ENCODE data around the gene PRKG1. TPM values are rescaled to one million over a fixed set of nuclear protein-coding genes. Genes with fewer than 3 reads are reported as not detected.

PRKG1 gene
- total RNA-seq, 2 donors from 2014 or later = 17.2 TPM

- ATAC-seq = no peak
- intact Hi-C loops (cut with DNase I, micrococcal nuclease) = no loop called here
- no peak for DNase-seq
Observed at GRCh38 chr10:51501396-51501795, 427.1 kb downstream of the PRKG1 start.

GRCh38 chr10:51502124-51502523, 427.8 kb downstream of the PRKG1 start:
- DNase-seq = no peak
- intact Hi-C loops (cut with DNase I, micrococcal nuclease) = no loop called here
- ATAC-seq = no peak

GRCh38 chr10:51503378-51503777, 429.1 kb downstream of the PRKG1 start:
- no peak for DNase-seq
- intact Hi-C loops (cut with DNase I, micrococcal nuclease) = no loop called here
- ATAC-seq = no peak

- intact Hi-C loops (cut with DNase I, micrococcal nuclease) = no loop called here
Observed at GRCh38 chr10:51507476-51507875, 433.2 kb downstream of the PRKG1 start.

GRCh38 chr10:51508156-51508555, 433.9 kb downstream of the PRKG1 start:
- intact Hi-C loops (cut with DNase I, micrococcal nuclease) = no loop called here
- no peak for ATAC-seq
- no peak for DNase-seq

More at GRCh38 chr10:51507476-51507875, 433.2 kb downstream of the PRKG1 start:
- no peak for ATAC-seq
- no peak for DNase-seq

- intact Hi-C loops (cut with DNase I, micrococcal nuclease) = no loop called here
- no peak for ATAC-seq
- DNase-seq = no peak
Observed at GRCh38 chr10:51510231-51510630, 435.9 kb downstream of the PRKG1 start.

GRCh38 chr10:51521605-51522004, 447.3 kb downstream of the PRKG1 start:
- DNase-seq = no peak
- ATAC-seq = no peak
- intact Hi-C loops (cut with DNase I, micrococcal nuclease) = no loop called here

- DNase-seq = no peak
- intact Hi-C loops (cut with DNase I, micrococcal nuclease) = no loop called here
- no peak for ATAC-seq
Observed at GRCh38 chr10:51522858-51523257, 448.6 kb downstream of the PRKG1 start.

GRCh38 chr10:51523440-51523839, 449.2 kb downstream of the PRKG1 start:
- DNase-seq = no peak
- intact Hi-C loops (cut with DNase I, micrococcal nuclease) = no loop called here
- ATAC-seq = no peak

- ATAC-seq (no peak), DNase-seq (no peak)
- intact Hi-C loops (cut with DNase I, micrococcal nuclease) = no loop called here
Observed at GRCh38 chr10:51524041-51524440, 449.8 kb downstream of the PRKG1 start.

- DNase-seq = no peak
- peak; percentile 61 for ATAC-seq
- intact Hi-C loops (cut with DNase I, micrococcal nuclease) = no loop called here
Observed at GRCh38 chr10:51527522-51528219, 453.4 kb downstream of the PRKG1 start.

GRCh38 chr10:51528527-51528926, 454.2 kb downstream of the PRKG1 start:
- DNase-seq = no peak
- ATAC-seq = no peak
- intact Hi-C loops (cut with DNase I, micrococcal nuclease) = no loop called here

- DNase-seq (no peak), ATAC-seq (no peak)
- intact Hi-C loops (cut with DNase I, micrococcal nuclease) = no loop called here
Observed at GRCh38 chr10:51530541-51530940, 456.3 kb downstream of the PRKG1 start.

GRCh38 chr10:51532044-51532443, 457.8 kb downstream of the PRKG1 start:
- DNase-seq (no peak), ATAC-seq (no peak)
- intact Hi-C loops (cut with DNase I, micrococcal nuclease) = no loop called here

- DNase-seq = no peak
- no peak for ATAC-seq
- intact Hi-C loops (cut with DNase I, micrococcal nuclease) = no loop called here
Observed at GRCh38 chr10:51542853-51543252, 468.6 kb downstream of the PRKG1 start.

GRCh38 chr10:51544933-51545332, 470.6 kb downstream of the PRKG1 start:
- no peak for DNase-seq
- intact Hi-C loops (cut with DNase I, micrococcal nuclease) = no loop called here
- no peak for ATAC-seq

- ATAC-seq = no peak
- intact Hi-C loops (cut with DNase I, micrococcal nuclease) = no loop called here
- no peak for DNase-seq
Observed at GRCh38 chr10:51547941-51548340, 473.7 kb downstream of the PRKG1 start.

GRCh38 chr10:51552879-51553278, 478.6 kb downstream of the PRKG1 start:
- DNase-seq = no peak
- no peak for ATAC-seq
- intact Hi-C loops (cut with DNase I, micrococcal nuclease) = no loop called here

GRCh38 chr10:51564896-51565510, 490.7 kb downstream of the PRKG1 start:
- intact Hi-C loops (cut with DNase I, micrococcal nuclease) = no loop called here
- DNase-seq = no peak
- ATAC-seq = no peak

- DNase-seq = no peak
- ATAC-seq = no peak
- intact Hi-C loops (cut with DNase I, micrococcal nuclease) = no loop called here
Observed at GRCh38 chr10:51567271-51567670, 493.0 kb downstream of the PRKG1 start.

- DNase-seq (no peak), ATAC-seq (no peak)
- intact Hi-C loops (cut with DNase I, micrococcal nuclease) = no loop called here
Observed at GRCh38 chr10:51569467-51569866, 495.2 kb downstream of the PRKG1 start.

All from left colon (tissue), 2 donors.